ENCODE data around the gene FBXO33.

GRCh38 chr14:39419272-39419671, 13.0 kb downstream of the FBXO33 start:
- TF ChIP-seq CTCF (IDR thresholded peaks at IDR 0.05) (no peak), EZH2 (IDR thresholded peaks at IDR 0.05; ENCODE audit: borderline replicate concordance, insufficient read depth, low read depth, low read length, poor library complexity, severe bottlenecking) (no peak)

All from B cell (primary cell).